C4-2B (cell line): ENCODE results near the gene CGREF1.
A peak's percentile ranks its signal among the peaks of the same experiment; 100 is the strongest.

ENCODE experiments used
- H3K27ac ChIP-seq: fragments of 450-650 bp; 2 replicates; pipeline ENCODE4 v1.5.1; 2017
- ZFX ChIP-seq: fragments of 450-650 bp; IDR thresholded peaks from 2 replicates; pipeline ENCODE4 v1.6.1; 2017
- TF ChIP-seq, protein P1 (sequence below): fragments of 450-650 bp; conservative IDR thresholded peaks from 2 replicates; pipeline ENCODE4 v1.5.1; 2017; ENCODE audit warnings: mild to moderate bottlenecking

CGREF1 gene

GRCh38 chr2:27135478-27135955 is 16.6 kb upstream of the CGREF1 start:
- no peak for TF ChIP-seq ZFX
- TF ChIP-seq, protein P1, sequence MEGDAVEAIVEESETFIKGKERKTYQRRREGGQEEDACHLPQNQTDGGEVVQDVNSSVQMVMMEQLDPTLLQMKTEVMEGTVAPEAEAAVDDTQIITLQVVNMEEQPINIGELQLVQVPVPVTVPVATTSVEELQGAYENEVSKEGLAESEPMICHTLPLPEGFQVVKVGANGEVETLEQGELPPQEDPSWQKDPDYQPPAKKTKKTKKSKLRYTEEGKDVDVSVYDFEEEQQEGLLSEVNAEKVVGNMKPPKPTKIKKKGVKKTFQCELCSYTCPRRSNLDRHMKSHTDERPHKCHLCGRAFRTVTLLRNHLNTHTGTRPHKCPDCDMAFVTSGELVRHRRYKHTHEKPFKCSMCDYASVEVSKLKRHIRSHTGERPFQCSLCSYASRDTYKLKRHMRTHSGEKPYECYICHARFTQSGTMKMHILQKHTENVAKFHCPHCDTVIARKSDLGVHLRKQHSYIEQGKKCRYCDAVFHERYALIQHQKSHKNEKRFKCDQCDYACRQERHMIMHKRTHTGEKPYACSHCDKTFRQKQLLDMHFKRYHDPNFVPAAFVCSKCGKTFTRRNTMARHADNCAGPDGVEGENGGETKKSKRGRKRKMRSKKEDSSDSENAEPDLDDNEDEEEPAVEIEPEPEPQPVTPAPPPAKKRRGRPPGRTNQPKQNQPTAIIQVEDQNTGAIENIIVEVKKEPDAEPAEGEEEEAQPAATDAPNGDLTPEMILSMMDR = no peak
- peak overlapping the region; percentile 86; the same call in 1 of the 2 replicates for H3K27ac ChIP-seq

DNA sequence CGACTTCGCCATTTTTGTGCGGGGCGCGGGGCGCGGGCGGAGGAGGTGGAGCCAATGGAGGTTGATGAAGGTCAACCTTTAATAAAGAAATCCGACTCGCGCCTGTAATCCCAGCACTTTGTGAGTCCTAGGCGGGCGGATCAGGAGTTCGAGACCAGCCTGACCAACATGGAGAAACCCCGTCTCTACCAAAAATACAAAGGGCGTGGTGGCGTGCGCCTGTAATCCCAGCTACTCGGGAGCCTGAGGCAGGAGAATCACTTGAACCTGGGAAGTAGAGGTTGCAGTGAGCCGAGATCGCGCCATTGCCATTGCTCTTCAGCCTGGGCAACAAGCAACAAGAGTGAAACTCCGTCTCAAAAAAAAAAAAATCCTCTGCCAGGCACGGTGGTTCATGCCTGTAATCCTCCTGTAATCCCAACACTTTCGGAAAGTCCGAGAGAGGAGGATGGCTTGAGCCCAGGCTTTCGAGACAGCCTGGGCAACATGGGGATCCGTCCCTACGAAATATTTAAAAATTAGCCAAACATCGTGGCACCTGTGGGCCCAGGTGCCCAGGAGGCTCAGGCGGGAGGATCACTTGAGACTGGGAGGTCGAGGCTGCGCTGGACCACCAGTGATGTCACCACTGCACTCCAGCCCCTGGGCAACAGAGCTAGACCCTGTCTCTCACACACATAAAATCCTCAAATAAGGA is 16.0 kb upstream of the CGREF1 start:
- H3K27ac ChIP-seq = peak overlapping the region; percentile 86
- no peak for TF ChIP-seq ZFX
- TF ChIP-seq, protein P1 = no peak

DNA sequence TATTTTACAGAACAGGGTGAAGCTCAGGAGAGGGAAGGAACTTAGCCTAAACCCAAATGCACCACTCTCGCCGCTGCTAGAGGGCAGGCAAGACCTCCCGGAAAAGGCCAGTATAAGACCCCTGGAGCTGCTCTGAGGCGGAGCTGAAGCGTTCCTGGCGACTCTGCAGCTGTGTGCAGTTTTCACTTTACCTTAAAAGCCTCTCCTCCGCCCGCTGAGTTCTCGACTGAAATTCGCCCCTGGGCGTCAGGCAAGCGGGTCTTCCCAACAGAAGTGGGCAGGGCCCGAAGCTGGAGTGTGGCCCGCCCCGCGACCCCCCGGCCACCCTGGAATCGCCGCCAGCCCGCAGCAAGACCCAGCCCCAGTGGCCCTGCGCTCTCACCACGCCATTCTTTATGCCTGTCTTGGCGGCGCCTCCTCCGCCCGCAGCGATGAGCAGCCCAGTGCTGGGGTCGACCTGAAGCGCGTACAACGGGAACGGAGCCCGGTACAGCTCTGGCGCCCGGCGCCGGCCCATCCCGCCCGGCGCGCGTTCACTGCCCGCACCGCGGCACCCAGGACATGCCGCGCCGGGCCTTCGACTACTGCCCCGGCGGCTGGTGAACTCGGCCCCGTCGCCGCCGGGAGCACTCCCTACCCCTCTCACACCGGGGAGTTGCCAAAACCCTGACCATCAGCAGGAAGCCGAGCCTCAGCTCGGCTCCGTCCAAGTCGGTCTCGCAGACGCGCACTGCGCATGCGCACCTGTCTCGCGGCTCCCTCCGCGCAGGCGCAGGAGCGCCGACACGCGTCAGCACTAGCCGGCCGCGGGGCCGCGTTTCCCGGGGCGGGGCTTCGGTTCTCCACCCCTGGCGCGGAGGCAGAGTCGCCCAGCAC is 15.2 kb upstream of the CGREF1 start, which contains the start of gene PREB:
Gene PREB (minus strand): TSS at position 732 of the 876 bp plus-strand sequence. CDS start 215 bp downstream, at position 517.
- no peak; the same call in 1 of the 2 replicates for TF ChIP-seq ZFX
- TF ChIP-seq, protein P1 = no peak

GRCh38 chr2:27133195-27133875 is 14.4 kb upstream of the CGREF1 start:
- TF ChIP-seq, protein P1 = no peak
- no peak for TF ChIP-seq ZFX
- H3K27ac ChIP-seq = peak overlapping the region; percentile 86

More for the DNA sequence above, 15.2 kb upstream of the CGREF1 start, which contains the start of gene PREB:
- peak within 1 kb of the TSS; percentile 86 for H3K27ac ChIP-seq

DNA sequence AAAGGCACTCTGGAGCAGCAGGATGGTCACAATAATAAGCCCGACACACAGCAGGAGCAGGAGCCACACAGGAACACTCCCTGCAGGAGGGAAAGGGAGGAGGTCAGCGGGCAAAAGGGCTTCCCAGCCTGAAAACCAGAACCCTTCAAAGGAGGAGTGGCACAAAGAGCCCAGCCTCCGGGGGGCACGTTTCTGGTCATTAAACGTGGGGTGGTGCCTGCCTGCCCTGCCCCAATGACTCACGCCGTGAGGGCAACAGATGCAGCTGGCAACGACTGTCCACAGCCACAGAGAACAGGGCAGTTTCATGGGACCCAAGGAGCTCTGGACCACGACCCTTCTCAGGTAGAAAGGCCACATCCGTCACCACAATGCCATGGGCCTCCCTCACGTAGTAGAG is 12.5 kb upstream of the CGREF1 start:
- H3K27ac ChIP-seq = no peak overlapping the region
- no peak for TF ChIP-seq ZFX
- TF ChIP-seq, protein P1 = no peak

DNA sequence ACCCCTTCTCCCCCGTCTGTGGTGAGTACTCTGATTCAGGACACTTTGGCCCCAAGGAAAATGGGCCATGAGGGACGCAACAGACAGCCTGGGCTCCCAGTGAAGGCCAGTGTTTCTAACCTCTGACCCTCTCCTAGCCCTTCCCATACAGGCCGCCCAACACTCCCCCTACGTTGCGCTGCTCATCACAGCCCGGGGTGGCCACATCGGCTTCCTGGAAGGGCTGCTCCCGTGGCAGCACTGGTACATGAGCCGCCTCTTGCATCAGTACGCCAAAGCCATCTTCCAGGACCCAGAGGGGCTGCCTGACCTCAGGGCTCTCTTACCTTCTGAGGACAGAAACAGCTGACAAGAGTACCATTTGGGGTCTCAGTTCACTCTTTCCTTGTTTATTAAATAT is 11.5 kb upstream of the CGREF1 start:
- no peak for TF ChIP-seq ZFX
- TF ChIP-seq, protein P1 = no peak
- no peak overlapping the region for H3K27ac ChIP-seq
